ENCODE measurements around the gene DNAJC30.

DNA sequence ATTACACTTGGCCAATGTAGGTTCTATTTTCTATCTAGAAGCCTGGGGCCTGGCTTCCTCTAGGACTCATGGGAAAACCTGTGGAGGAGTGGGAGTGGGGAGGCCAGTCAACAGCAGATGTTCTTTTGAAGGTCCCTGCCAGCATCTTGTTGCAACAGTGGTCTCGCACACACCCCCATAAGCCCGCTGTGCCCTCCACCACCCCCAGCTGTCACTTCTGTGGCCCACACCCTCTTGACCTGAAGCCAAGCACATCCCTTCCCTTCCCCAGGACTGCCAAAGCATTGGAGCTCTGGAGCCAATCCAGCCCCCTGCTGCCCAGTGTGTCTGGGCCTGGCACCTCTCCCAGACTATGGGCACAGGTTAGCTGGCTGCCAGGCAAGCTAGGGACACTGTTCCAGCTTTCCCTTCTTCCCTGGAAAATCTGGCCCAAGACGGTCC lies 38.1 kb upstream of the DNAJC30 start:
- TF ChIP-seq, protein P1, sequence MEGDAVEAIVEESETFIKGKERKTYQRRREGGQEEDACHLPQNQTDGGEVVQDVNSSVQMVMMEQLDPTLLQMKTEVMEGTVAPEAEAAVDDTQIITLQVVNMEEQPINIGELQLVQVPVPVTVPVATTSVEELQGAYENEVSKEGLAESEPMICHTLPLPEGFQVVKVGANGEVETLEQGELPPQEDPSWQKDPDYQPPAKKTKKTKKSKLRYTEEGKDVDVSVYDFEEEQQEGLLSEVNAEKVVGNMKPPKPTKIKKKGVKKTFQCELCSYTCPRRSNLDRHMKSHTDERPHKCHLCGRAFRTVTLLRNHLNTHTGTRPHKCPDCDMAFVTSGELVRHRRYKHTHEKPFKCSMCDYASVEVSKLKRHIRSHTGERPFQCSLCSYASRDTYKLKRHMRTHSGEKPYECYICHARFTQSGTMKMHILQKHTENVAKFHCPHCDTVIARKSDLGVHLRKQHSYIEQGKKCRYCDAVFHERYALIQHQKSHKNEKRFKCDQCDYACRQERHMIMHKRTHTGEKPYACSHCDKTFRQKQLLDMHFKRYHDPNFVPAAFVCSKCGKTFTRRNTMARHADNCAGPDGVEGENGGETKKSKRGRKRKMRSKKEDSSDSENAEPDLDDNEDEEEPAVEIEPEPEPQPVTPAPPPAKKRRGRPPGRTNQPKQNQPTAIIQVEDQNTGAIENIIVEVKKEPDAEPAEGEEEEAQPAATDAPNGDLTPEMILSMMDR (IDR thresholded peaks at IDR 0.05; ENCODE audit: low read depth, low read length): no peak
- no peak for TF ChIP-seq EZH2phosphoT487 (IDR thresholded peaks at IDR 0.05; ENCODE audit: low read depth)

Measured in OCI-LY3 (cell line).